Body of pancreas (tissue), 4 donors: ENCODE results near the gene PIGR.

Source experiments
- CTCF ChIP-seq, 7 experiments: fragments of 450-650 bp in 4 of 7; fragments of 200-600 bp in 3 of 7; sonication (generic) in 3 of 7; IDR thresholded peaks; one replicate each; pipeline ENCODE4 v1.5.1; 2016 to 2019; ENCODE audit warnings: antibody characterized with exemption in 7 of 7
- POLR2A ChIP-seq, 3 donors: fragments of 450-650 bp; IDR thresholded peaks; one replicate each; pipeline ENCODE4 v1.6.1; 2016; ENCODE audit warnings: antibody characterized with exemption in 3 of 3, mild to moderate bottlenecking in 2 of 3

- TF ChIP-seq CTCF (IDR thresholded peaks at IDR 0.05) (no peak), POLR2A (IDR thresholded peaks at IDR 0.05) (no peak)
These were observed 27.9 kb upstream of the PIGR start for GRCh38 chr1:206974140-206974539.
